Endothelial cell of umbilical vein (primary cell): ENCODE measurements around the gene ARFGAP3. TPM values are rescaled to one million over a fixed set of nuclear protein-coding genes. Genes with fewer than 3 reads are reported as not detected.

Experiments used
- BruUV-seq: library from RNA; stranded (reverse); fragments of 400-500 nt; replicated peaks from 2 replicates; lab custom pipeline; 2021; lab: Mats Ljungman, UMichigan
- CTCF ChIA-PET: fragments of 300-600, 350-600 bp; sonication (Branson Sonifier 250); formaldehyde crosslinking; loops from one replicate; lab custom pipeline; 2021; ENCODE audit warnings: antibody characterized with exemption, inconsistent platforms; lab: Charles Lee
- POLR2A ChIA-PET: fragments of 300-600, 350-600 bp; sonication (Branson Sonifier 250); formaldehyde crosslinking; loops from one replicate; lab custom pipeline; 2021; ENCODE audit warnings: antibody characterized with exemption, inconsistent platforms; lab: Charles Lee
- DNase-seq: peaks from one replicate; pipeline ENCODE4 v3.0.0-alpha.2; 2011; ENCODE audit warnings: low read depth, low spot score
- FAIRE-seq: peaks from 2 replicates; lab custom pipeline; 2011; peaks lifted over from hg19 to GRCh38; lab: Jason Lieb, UNC
- H2AFZ ChIP-seq: 2 replicates; pipeline ENCODE4 v1.6.0; 2012; ENCODE audit warnings: low read depth, low read length, control low read depth, inconsistent platforms
- H3K27ac ChIP-seq: 2 replicates; pipeline ENCODE4 v1.5.1; 2011; ENCODE audit warnings: low read depth, mild to moderate bottlenecking, control low read depth, low read length, moderate library complexity; ENCODE audit not compliant: insufficient read depth
- H3K27me3 ChIP-seq, 2 experiments: 2 replicates each; pipeline versions ENCODE4 v1.6.0 to v1.6.1; 2011; ENCODE audit warnings: low read length in 2 of 2, mixed read lengths in 1 of 2; ENCODE audit not compliant: control insufficient read depth in 2 of 2, insufficient read depth in 2 of 2
- H3K36me3 ChIP-seq, 2 experiments: 2 replicates in 1 of 2; 3 replicates in 1 of 2; pipeline ENCODE4 v1.5.1; 2011; ENCODE audit warnings: low read length in 2 of 2, mild to moderate bottlenecking in 1 of 2, moderate library complexity in 1 of 2; ENCODE audit not compliant: control insufficient read depth in 2 of 2, insufficient read depth in 2 of 2; ENCODE audit errors: extremely low read depth in 1 of 2
- H3K4me1 ChIP-seq: 3 replicates; pipeline ENCODE4 v1.5.1; 2011; ENCODE audit warnings: mild to moderate bottlenecking, low read length; ENCODE audit not compliant: control insufficient read depth, insufficient read depth; ENCODE audit errors: extremely low read depth
- H3K4me2 ChIP-seq: 2 replicates; pipeline ENCODE4 v1.6.1; 2011; ENCODE audit warnings: low read length, control low read depth, mixed read lengths; ENCODE audit not compliant: insufficient read depth
- H3K4me3 ChIP-seq, 3 experiments: fragments of 200-600 bp in 1 of 3; sonication (generic), shearing (Covaris generic) in 1 of 3; replicated peaks in 1 of 3; 2 replicates each; pipeline ENCODE4 v1.5.1; 2011 to 2016; ENCODE audit warnings: control low read depth in 3 of 3, low read length in 3 of 3, mild to moderate bottlenecking in 2 of 3, inconsistent platforms in 1 of 3, low read depth in 1 of 3, moderate library complexity in 1 of 3; ENCODE audit not compliant: insufficient read depth in 1 of 3
- H3K79me2 ChIP-seq: 2 replicates; pipeline ENCODE4 v1.6.0; 2012; ENCODE audit warnings: low read length, inconsistent platforms; ENCODE audit not compliant: control insufficient read depth, insufficient read depth
- H3K9ac ChIP-seq: replicated peaks from 2 replicates; pipeline ENCODE3; 2011; ENCODE audit warnings: low read length, control low read depth; ENCODE audit not compliant: insufficient read depth; ENCODE audit errors: extremely low read depth
- H3K9me1 ChIP-seq: replicated peaks from 3 replicates; pipeline ENCODE4 v1.6.0; 2011; ENCODE audit warnings: mild to moderate bottlenecking, low read length; ENCODE audit not compliant: control insufficient read depth, insufficient read depth; ENCODE audit errors: extremely low read depth
- H3K9me3 ChIP-seq: replicated peaks from 2 replicates; pipeline ENCODE4 v1.5.1; 2012; ENCODE audit warnings: low read length, inconsistent platforms; ENCODE audit not compliant: control insufficient read depth, insufficient read depth
- H4K20me1 ChIP-seq: replicated peaks from 2 replicates; pipeline ENCODE3; 2011; ENCODE audit warnings: mild to moderate bottlenecking, low read length; ENCODE audit not compliant: control insufficient read depth, insufficient read depth; ENCODE audit errors: extremely low read depth
- EZH2 ChIP-seq: IDR thresholded peaks from 2 replicates; pipeline ENCODE4 v1.6.1; 2012; ENCODE audit warnings: borderline replicate concordance, low read depth, mild to moderate bottlenecking, moderate library complexity, low read length, inconsistent platforms; ENCODE audit not compliant: severe bottlenecking
- GATA2 ChIP-seq: IDR thresholded peaks from 2 replicates; pipeline ENCODE4 v1.7.0; 2011; ENCODE audit warnings: low read depth, mild to moderate bottlenecking, moderate library complexity, mixed read lengths, low read length; ENCODE audit not compliant: insufficient read length, insufficient read depth
- MYC ChIP-seq: IDR thresholded peaks from one replicate; pipeline ENCODE4 v1.6.1; 2011; ENCODE audit warnings: mild to moderate bottlenecking, low read depth, low read length
- POLR2AphosphoS5 ChIP-seq: IDR thresholded peaks from 2 replicates; pipeline ENCODE4 v1.6.1; 2012; ENCODE audit warnings: low read depth, mild to moderate bottlenecking, control low read depth, low read length, moderate library complexity; ENCODE audit not compliant: insufficient read depth
- dilution Hi-C: fragments of 300-500 bp; cut with MboI; formaldehyde crosslinking; loops from one replicate; pipeline ENCODE4 v1.15.0; 2019; ENCODE audit warnings: low sequenced_read_pairs; ENCODE audit not compliant: extremely low pct_ligation_motif_present
- intact Hi-C: fragments of 100-400 bp; cut with micrococcal nuclease; formaldehyde crosslinking; loops from one replicate; pipeline ENCODE4 v1.10.0; 2022
- polyA plus RNA-seq, 4 experiments: library from polyadenylated mRNA; depleted of rRNA in 3 of 4; stranded (reverse) in 3 of 4; unstranded in 1 of 4; fragments of >200 nt; gene quantifications; 2 replicates each; pipeline versions ENCODE4 v1.2.1 to v1.2.3, GENCODE V29; 2011 to 2012; ENCODE audit warnings: missing spikeins in 1 of 4
- total RNA-seq: library from RNA; stranded (reverse); gene quantifications from 2 replicates; pipeline ENCODE4 v1.2.3, GENCODE V29; 2021

Gene ARFGAP3
- total and polyA plus RNA-seq, 2 donors (not counting 3 experiments of a cell fraction or from before 2014, with no cell fraction given), result 29.1 to 33.4 TPM

GRCh38 chr22:42819412-42820044 is 37.5 kb downstream of the ARFGAP3 start:
- no peaks in the 10 kb centered on the region for H4K20me1 ChIP-seq
- H3K4me1 ChIP-seq, result peaks cover 15% of the 10 kb centered on the region
- peak overlapping the region; percentile 47 for H3K4me2 ChIP-seq
- BruUV-seq, result no TSS peak
- no peak overlapping the region for H3K9ac ChIP-seq
- no peak overlapping the region for H3K27ac ChIP-seq
- dilution Hi-C loops (no loop called here), intact Hi-C loops (loop anchor here (1.0 kb wide), 3 partner anchors 39 to 198 kb away; no protein-coding TSS in a partner anchor)
- DNase-seq (peak; percentile 8), FAIRE-seq (no peak)
- no peaks in the 10 kb centered on the region for H3K9me3 ChIP-seq
- no peaks in the 10 kb centered on the region for H3K79me2 ChIP-seq
- no peaks in the 10 kb centered on the region for H3K9me1 ChIP-seq
- TF ChIP-seq EZH2 (no peak), POLR2AphosphoS5 (no peak), GATA2 (no peak)
- H2AFZ ChIP-seq, result no peak overlapping the region
- peaks cover 2 to 8% of the 10 kb centered on the region in 2 experiments for H3K36me3 ChIP-seq
- H3K27me3 ChIP-seq, result no peaks in the 10 kb centered on the region
- ChIA-PET CTCF (interaction anchor here (0.6 to 4.7 kb wide), 45 partner anchors 10 to 271 kb away, joined by 3 to 40 read pairs (median 4); partner anchors contain the start of genes ARFGAP3, CYB5R3 and POLDIP3), POLR2A (no interaction called here)
- H3K4me3 ChIP-seq, result no peak overlapping the region

DNA sequence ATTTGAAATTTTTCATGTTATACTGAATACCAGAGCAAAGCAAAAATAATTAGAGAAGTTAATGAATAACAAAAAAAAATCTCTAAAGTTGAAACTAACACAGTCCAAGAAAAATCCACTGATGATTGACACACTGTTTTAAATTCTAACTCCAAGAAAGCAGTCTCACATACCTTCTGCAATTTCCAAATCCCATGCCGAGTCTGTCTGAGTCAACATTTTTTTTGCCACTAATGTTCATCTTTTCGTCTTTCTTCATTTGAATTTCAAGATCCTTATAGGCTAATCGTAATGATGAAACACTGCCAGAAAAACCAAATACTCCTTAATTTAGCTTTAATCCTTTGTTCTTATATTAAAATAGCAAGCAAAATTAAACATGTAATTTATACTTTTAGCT is 39.5 kb downstream of the ARFGAP3 start:
- POLR2A ChIA-PET, result no interaction called here
- Histone ChIP-seq H3K27ac (no peak overlapping the region), H3K4me3 (no peak overlapping the region), H3K9me1 (no peaks in the 10 kb centered on the region), H3K36me3 (peaks cover 5 to 8% of the 10 kb centered on the region in 2 experiments), H4K20me1 (no peaks in the 10 kb centered on the region), H3K4me2 (no peak overlapping the region), H3K9ac (no peak overlapping the region), H3K9me3 (no peaks in the 10 kb centered on the region), H3K79me2 (no peaks in the 10 kb centered on the region), H3K4me1 (peaks cover 17% of the 10 kb centered on the region), H3K27me3 (no peaks in the 10 kb centered on the region), H2AFZ (no peak overlapping the region)
- no peak for FAIRE-seq
- intact Hi-C loops (no loop called here), dilution Hi-C loops (no loop called here)
- DNase-seq, result no peak
- no TSS peak for BruUV-seq
- CTCF ChIA-PET, result interaction anchor here (1.4 to 4.7 kb wide), 3 partner anchors 196 to 216 kb away, joined by 3 to 40 read pairs (median 4); no protein-coding TSS in a partner anchor
- TF ChIP-seq EZH2, result no peak
- TF ChIP-seq POLR2AphosphoS5, result no peak
- TF ChIP-seq MYC, result no peak
